IMR-90 (cell line): ENCODE results near the gene SLC35D1. TPM values are rescaled to one million over a fixed set of nuclear protein-coding genes. Genes with fewer than 3 reads are reported as not detected.

ENCODE experiments used
- ATAC-seq: fragments of 200-7000 bp; cut with Tn5 transposase; 2 replicates; pipeline ENCODE4 v1.9.1; 2020; ENCODE audit warnings: low read depth, mild to moderate bottlenecking, moderate library complexity
- BruUV-seq: library from RNA; stranded (reverse); fragments of 400-500 nt; replicated peaks from 2 replicates; lab custom pipeline; 2021; lab: Mats Ljungman, UMichigan
- CTCF ChIA-PET: fragments of 300-600 bp; formaldehyde crosslinking; extraction: SDS; loops from one replicate; lab custom pipeline; 2021; ENCODE audit warnings: antibody characterized with exemption; lab: Yijun Ruan, JAX
- POLR2A ChIA-PET: fragments of 300-600 bp; sonication (Branson Sonifier 250); formaldehyde crosslinking; loops from one replicate; lab custom pipeline; 2022; ENCODE audit warnings: antibody characterized with exemption; ENCODE audit not compliant: unreplicated experiment; lab: Charles Lee
- DNase-seq: peaks from one replicate; pipeline ENCODE4 v3.0.0; 2013
- H2AFZ ChIP-seq: replicated peaks from 2 replicates; pipeline ENCODE3; 2013; ENCODE audit warnings: low read length, mild to moderate bottlenecking; ENCODE audit not compliant: poor library complexity
- H2AK5ac ChIP-seq: 2 replicates; pipeline ENCODE4 v1.6.1; 2013; ENCODE audit warnings: low read depth, low read length, inconsistent platforms
- H2AK9ac ChIP-seq: replicated peaks from 2 replicates; pipeline ENCODE3; 2013; ENCODE audit warnings: mild to moderate bottlenecking, low read depth, low read length, moderate library complexity; ENCODE audit not compliant: poor library complexity
- H2BK120ac ChIP-seq: 2 replicates; pipeline ENCODE4 v1.6.1; 2013; ENCODE audit warnings: low read depth, low read length, inconsistent platforms
- H2BK15ac ChIP-seq: 3 replicates; pipeline ENCODE4 v1.6.1; 2013; ENCODE audit warnings: low read depth, low read length, inconsistent platforms
- H2BK20ac ChIP-seq: 2 replicates; pipeline ENCODE4 v1.6.1; 2013; ENCODE audit warnings: low read depth, mild to moderate bottlenecking, inconsistent platforms, low read length, moderate library complexity
- H2BK5ac ChIP-seq: 2 replicates; pipeline ENCODE4 v1.6.1; 2013; ENCODE audit warnings: mild to moderate bottlenecking, low read depth, low read length, inconsistent platforms; ENCODE audit not compliant: poor library complexity, severe bottlenecking
- H3K14ac ChIP-seq: replicated peaks from 2 replicates; pipeline ENCODE4 v1.6.1; 2013; ENCODE audit warnings: low read depth, low read length, inconsistent platforms
- H3K18ac ChIP-seq: 2 replicates; pipeline ENCODE4 v1.6.1; 2013; ENCODE audit warnings: low read depth, low read length, control low read depth
- H3K23ac ChIP-seq: 2 replicates; pipeline ENCODE4 v1.6.1; 2013; ENCODE audit warnings: low read depth, low read length, inconsistent platforms
- H3K27ac ChIP-seq: 2 replicates; pipeline ENCODE4 v1.5.1; 2013; ENCODE audit warnings: mild to moderate bottlenecking, control low read depth, low read length; ENCODE audit not compliant: insufficient read depth
- H3K27me3 ChIP-seq: 2 replicates; pipeline ENCODE4 v1.6.1; 2013; ENCODE audit warnings: low read length; ENCODE audit not compliant: control insufficient read depth, insufficient read depth
- H3K36me3 ChIP-seq: 2 replicates; pipeline ENCODE4 v1.6.1; 2013; ENCODE audit warnings: low read length, mixed read lengths; ENCODE audit not compliant: control insufficient read depth, insufficient read depth
- H3K4ac ChIP-seq: 2 replicates; pipeline ENCODE4 v1.6.1; 2013; ENCODE audit warnings: low read depth, low read length, inconsistent platforms
- H3K4me1 ChIP-seq: 2 replicates; pipeline ENCODE4 v1.6.1; 2013; ENCODE audit warnings: low read length, mixed read lengths; ENCODE audit not compliant: control insufficient read depth, insufficient read depth
- H3K4me2 ChIP-seq: 2 replicates; pipeline ENCODE4 v1.6.1; 2013; ENCODE audit warnings: low read depth, mild to moderate bottlenecking, control low read depth, low read length, moderate library complexity
- H3K4me3 ChIP-seq: 2 replicates; pipeline ENCODE4 v1.5.1; 2013; ENCODE audit warnings: low read depth, mild to moderate bottlenecking, control low read depth, low read length, moderate library complexity; ENCODE audit not compliant: insufficient read depth
- H3K56ac ChIP-seq: 2 replicates; pipeline ENCODE4 v1.6.1; 2013; ENCODE audit warnings: low read length, inconsistent platforms; ENCODE audit not compliant: insufficient read depth; ENCODE audit errors: extremely low read depth
- H3K79me1 ChIP-seq, 2 experiments: 2 replicates each; pipeline ENCODE4 v1.6.1; 2013; ENCODE audit warnings: low read length in 2 of 2, inconsistent platforms in 1 of 2, low read depth in 1 of 2
- H3K9ac ChIP-seq: 2 replicates; pipeline ENCODE4 v1.6.1; 2013; ENCODE audit warnings: low read depth, low read length, control low read depth
- H3K9me1 ChIP-seq: 2 replicates; pipeline ENCODE4 v1.6.1; 2013; ENCODE audit warnings: low read length, inconsistent platforms; ENCODE audit not compliant: insufficient read depth
- H3K9me3 ChIP-seq: 2 replicates; pipeline ENCODE4 v1.6.1; 2013; ENCODE audit warnings: low read length; ENCODE audit not compliant: control insufficient read depth, insufficient read depth
- H4K20me1 ChIP-seq: 2 replicates; pipeline ENCODE4 v1.6.1; 2013; ENCODE audit warnings: low read length, inconsistent platforms; ENCODE audit not compliant: insufficient read depth
- H4K5ac ChIP-seq: 2 replicates; pipeline ENCODE4 v1.6.1; 2013; ENCODE audit warnings: mild to moderate bottlenecking, low read depth, low read length, control low read depth
- H4K8ac ChIP-seq, 2 experiments: 2 replicates each; pipeline ENCODE4 v1.6.1; 2013; ENCODE audit warnings: low read depth in 2 of 2, low read length in 2 of 2, control low read depth in 1 of 2, inconsistent platforms in 1 of 2
- H4K91ac ChIP-seq: 2 replicates; pipeline ENCODE4 v1.6.1; 2013; ENCODE audit warnings: low read depth, low read length, inconsistent platforms; ENCODE audit not compliant: insufficient read depth
- BHLHE40 ChIP-seq: fragments of 150-350 bp; IDR thresholded peaks from 2 replicates; pipeline ENCODE4 v1.6.1; 2016; ENCODE audit warnings: mild to moderate bottlenecking, low read depth, low read length
- CEBPB ChIP-seq: IDR thresholded peaks from 2 replicates; pipeline ENCODE4 v1.6.1; 2012; ENCODE audit warnings: low read depth, low read length, improper control_type of control experiment
- CHD1 ChIP-seq: IDR thresholded peaks from 2 replicates; pipeline ENCODE4 v1.6.1; 2012; ENCODE audit warnings: low read depth, low read length, improper control_type of control experiment
- CTCF ChIP-seq: conservative IDR thresholded peaks from 2 replicates; pipeline ENCODE4 v1.5.1; 2012; ENCODE audit warnings: mild to moderate bottlenecking, low read depth, low read length, improper control_type of control experiment
- ELK1 ChIP-seq: fragments of 150-350 bp; IDR thresholded peaks from 2 replicates; pipeline ENCODE4 v1.6.1; 2016; ENCODE audit warnings: low read depth, mild to moderate bottlenecking, low read length, moderate library complexity, borderline replicate concordance
- FOS ChIP-seq: fragments of 150-350 bp; IDR thresholded peaks from 2 replicates; pipeline ENCODE4 v1.6.1; 2016; ENCODE audit warnings: low read depth, low read length
- MAFK ChIP-seq: IDR thresholded peaks from 2 replicates; pipeline ENCODE4 v1.6.1; 2012; ENCODE audit warnings: low read depth, low read length, improper control_type of control experiment
- MAZ ChIP-seq: IDR thresholded peaks from 2 replicates; pipeline ENCODE4 v1.6.1; 2012; ENCODE audit warnings: low read depth, mild to moderate bottlenecking, low read length, improper control_type of control experiment, moderate library complexity, borderline replicate concordance
- MXI1 ChIP-seq: IDR thresholded peaks from 2 replicates; pipeline ENCODE4 v1.6.1; 2012; ENCODE audit warnings: low read depth, mild to moderate bottlenecking, low read length, moderate library complexity, borderline replicate concordance
- NFE2L2 ChIP-seq: fragments of 150-350 bp; IDR thresholded peaks from 2 replicates; pipeline ENCODE4 v1.6.1; 2016; ENCODE audit warnings: low read depth, mild to moderate bottlenecking, low read length
- POLR2A ChIP-seq: IDR thresholded peaks from 2 replicates; pipeline ENCODE4 v1.6.1; 2012; ENCODE audit warnings: mild to moderate bottlenecking, low read depth, low read length
- RAD21 ChIP-seq: IDR thresholded peaks from 2 replicates; pipeline ENCODE4 v1.6.1; 2012; ENCODE audit warnings: low read length, improper control_type of control experiment
- RCOR1 ChIP-seq: IDR thresholded peaks from 2 replicates; pipeline ENCODE4 v1.6.1; 2012; ENCODE audit warnings: mild to moderate bottlenecking, low read length, improper control_type of control experiment; ENCODE audit not compliant: insufficient replicate concordance
- RFX5 ChIP-seq: IDR thresholded peaks from 2 replicates; pipeline ENCODE4 v1.8.0; 2012; ENCODE audit warnings: low read depth, mild to moderate bottlenecking, low read length, moderate library complexity
- SMC3 ChIP-seq: fragments of 150-350 bp; IDR thresholded peaks from 2 replicates; pipeline ENCODE4 v1.6.1; 2016; ENCODE audit warnings: low read depth, mild to moderate bottlenecking, antibody characterized with exemption, low read length, moderate library complexity
- USF2 ChIP-seq: fragments of 150-350 bp; IDR thresholded peaks from 2 replicates; pipeline ENCODE4 v1.6.1; 2017; ENCODE audit warnings: mild to moderate bottlenecking, antibody characterized with exemption, low read length, low read depth
- WGBS, 2 experiments: methylation state at CpG; one replicate each; pipeline versions ENCODE4 v1.1.5 to v1.1.7; 2013; ENCODE audit warnings: missing lambda C conversion rate in 2 of 2; ENCODE audit not compliant: insufficient read length in 1 of 2; ENCODE audit errors: extremely low coverage in 2 of 2; 5-methylcytosine and 5-hydroxymethylcytosine counted together
- dilution Hi-C: fragments of 300-500 bp; cut with HindIII; formaldehyde crosslinking; loops from one replicate; pipeline ENCODE4 v1.14.3; 2018; ENCODE audit warnings: low sequenced_read_pairs; ENCODE audit not compliant: unreplicated experiment
- in situ Hi-C: fragments of 300-500 bp; cut with MboI; formaldehyde crosslinking; loops from 3 replicates; pipeline ENCODE4 v1.14.3; 2019; ENCODE audit warnings: low sequenced_read_pairs, inconsistent platforms, mixed read lengths
- intact Hi-C: fragments of 100-400 bp; cut with micrococcal nuclease; formaldehyde crosslinking; loops from 2 replicates; pipeline ENCODE4 v1.10.0; 2022
- polyA plus RNA-seq, 3 experiments: library from polyadenylated mRNA; depleted of rRNA; stranded (reverse); fragments of >200 nt; gene quantifications; 2 replicates each; pipeline ENCODE4 v1.2.3, GENCODE V29; 2012; ENCODE audit warnings: low replicate concordance in 1 of 3
- total RNA-seq: library from RNA; depleted of rRNA; stranded (reverse); fragments of >200 nt; gene quantifications from 2 replicates; pipeline ENCODE4 v1.2.3, GENCODE V29; 2012

Gene SLC35D1
- total and polyA plus RNA-seq, 2 of the 4 experiments (the other 2 are of a cell fraction): 7.2 to 16.3 TPM

- peak overlapping the region; percentile 57 for H2BK15ac ChIP-seq
- BruUV-seq: no TSS peak
- H3K23ac ChIP-seq: peak overlapping the region; percentile 51; the same call in 1 of the 2 replicates
- H3K36me3 ChIP-seq: peaks cover 5% of the 10 kb centered on the region
- H4K91ac ChIP-seq: peak overlapping the region; percentile 71
- peak overlapping the region; percentile 46; the same call in 1 of the 2 replicates for H2AK5ac ChIP-seq
- WGBS, 2 experiments: 80% methylated on average over 3 of the region's 4 CpGs; no CpG with 5 or more reads in 1 of the 2 experiments
- intact Hi-C loops (no loop called here), in situ Hi-C loops (no loop called here), dilution Hi-C loops (no loop called here)
- TF ChIP-seq MXI1: no peak
- no peak for TF ChIP-seq USF2
- no peak for TF ChIP-seq BHLHE40
- TF ChIP-seq CHD1: no peak
- TF ChIP-seq CTCF: no peak
- TF ChIP-seq SMC3: no peak
- no peak for TF ChIP-seq MAFK
- no peak for TF ChIP-seq RAD21
- TF ChIP-seq ELK1: no peak
- no peak for TF ChIP-seq MAZ
- no peak for TF ChIP-seq RFX5
- TF ChIP-seq CEBPB: no peak
- TF ChIP-seq RCOR1: no peak
- TF ChIP-seq POLR2A: no peak
- no peak for TF ChIP-seq FOS
- TF ChIP-seq NFE2L2: no peak
- ATAC-seq (no peak), DNase-seq (no peak)
- peak overlapping the region; percentile 13; the same call in 1 of the 2 replicates for H4K5ac ChIP-seq
- ChIA-PET CTCF (interaction anchor here (0.6 kb wide), 1 partner anchor 130 kb away, joined by 5 read pairs; no protein-coding TSS in a partner anchor), POLR2A (no interaction called here)
- H3K9ac ChIP-seq: no peak overlapping the region
- H3K4ac ChIP-seq: peak overlapping the region; percentile 78; the same call in 1 of the 2 replicates
- peak overlapping the region; percentile 58 for H2BK120ac ChIP-seq
- peak overlapping the region; percentile 45 to 55 for H4K8ac ChIP-seq
- H2AK9ac ChIP-seq: no peak overlapping the region
- no peak overlapping the region; the same call in 1 of the 2 replicates for H3K4me2 ChIP-seq
- H3K27ac ChIP-seq: peak overlapping the region; percentile 27; the same call in 1 of the 2 replicates
- H3K4me3 ChIP-seq: no peak overlapping the region
- 0 out of 2 replicates have a peak overlapping the region, but pooled peaks have one; percentile 18 for H3K14ac ChIP-seq
- no peak overlapping the region for H2AFZ ChIP-seq
- H3K56ac ChIP-seq: peak overlapping the region; percentile 71; the same call in 1 of the 2 replicates
- peak overlapping the region; percentile 46; the same call in 1 of the 2 replicates for H3K18ac ChIP-seq
- H2BK20ac ChIP-seq: peak overlapping the region; percentile 28; the same call in 1 of the 2 replicates
- no peaks in the 10 kb centered on the region for H3K27me3 ChIP-seq
- peak overlapping the region; percentile 89 for H2BK5ac ChIP-seq
- H3K9me1 ChIP-seq: peaks cover 6% of the 10 kb centered on the region; the same call in 1 of the 2 replicates
- peaks cover 14% of the 10 kb centered on the region for H3K4me1 ChIP-seq
- no peaks in the 10 kb centered on the region for H4K20me1 ChIP-seq
- H3K9me3 ChIP-seq: no peaks in the 10 kb centered on the region
- peaks cover 7 to 10% of the 10 kb centered on the region in 2 experiments for H3K79me1 ChIP-seq
Measured at GRCh38 chr1:67019121-67019520, 34.8 kb downstream of the SLC35D1 start.
